SK-N-SH (cell line): ENCODE results near the gene SYNGR1. TPM values are rescaled to one million over a fixed set of nuclear protein-coding genes. Genes with fewer than 3 reads are reported as not detected.

ENCODE experiments used
- CTCF ChIA-PET: fragments of 300-600, 350-600 bp; formaldehyde crosslinking; extraction: SDS; loops from one replicate; lab custom pipeline; 2021; lab: Yijun Ruan, JAX
- POLR2A ChIA-PET: fragments of 350-600 bp; sonication (Branson Sonifier 250); formaldehyde crosslinking; extraction: SDS; loops from one replicate; lab custom pipeline; 2020; ENCODE audit warnings: antibody characterized with exemption, inconsistent platforms; lab: Yijun Ruan, JAX
- DNase-seq: peaks from one replicate; pipeline ENCODE4 v3.0.0; 2012
- H2AFZ ChIP-seq: fragments of 200-600 bp; sonication (generic); 2 replicates; pipeline ENCODE4 v1.8.1; 2016; ENCODE audit warnings: antibody characterized with exemption, mild to moderate bottlenecking, low read depth
- H3F3A ChIP-seq: fragments of 200-600 bp; sonication (generic); replicated peaks from 2 replicates; pipeline ENCODE3; 2016; ENCODE audit warnings: antibody characterized with exemption, mild to moderate bottlenecking; ENCODE audit not compliant: insufficient read depth
- H3K27ac ChIP-seq, 2 experiments: fragments of 200-500 bp in 1 of 2; fragments of 200-600 bp in 1 of 2; sonication (Bioruptor generic) in 1 of 2; sonication (generic), shearing (Covaris generic) in 1 of 2; 2 replicates each; pipeline versions ENCODE4 v1.5.1 to v1.6.1; 2014 to 2016; ENCODE audit warnings: low read depth in 2 of 2, inconsistent platforms in 1 of 2, low read length in 1 of 2, mild to moderate bottlenecking in 1 of 2, mixed read lengths in 1 of 2
- H3K27me3 ChIP-seq: fragments of 200-600 bp; sonication (generic), shearing (Covaris generic); 2 replicates; pipeline ENCODE4 v1.6.1; 2016; ENCODE audit warnings: mixed run types; ENCODE audit not compliant: insufficient read depth
- H3K36me3 ChIP-seq, 2 experiments: fragments of 200-500 bp in 1 of 2; fragments of 200-600 bp in 1 of 2; sonication (Bioruptor generic) in 1 of 2; sonication (generic) in 1 of 2; replicated peaks in 1 of 2; 2 replicates each; pipeline versions ENCODE3 to v1.5.1; 2014 to 2016; ENCODE audit warnings: low read length in 1 of 2, mild to moderate bottlenecking in 1 of 2; ENCODE audit not compliant: insufficient read depth in 2 of 2, control insufficient read depth in 1 of 2
- H3K4me1 ChIP-seq, 2 experiments: fragments of 200-500 bp in 1 of 2; fragments of 200-600 bp in 1 of 2; sonication (Bioruptor generic) in 1 of 2; sonication (generic), shearing (Covaris generic) in 1 of 2; 2 replicates each; pipeline versions ENCODE4 v1.5.1 to v1.6.1; 2014 to 2016; ENCODE audit warnings: low read depth in 1 of 2, low read length in 1 of 2, mixed run types in 1 of 2; ENCODE audit not compliant: insufficient read depth in 2 of 2, control insufficient read depth in 1 of 2
- H3K4me2 ChIP-seq: fragments of 200-600 bp; sonication (generic), shearing (Covaris generic); 2 replicates; pipeline ENCODE4 v1.6.1; 2017; ENCODE audit warnings: mixed run types
- H3K4me3 ChIP-seq, 2 experiments: fragments of 200-500 bp in 1 of 2; fragments of 200-600 bp in 1 of 2; sonication (Bioruptor generic) in 1 of 2; sonication (generic), shearing (Covaris generic) in 1 of 2; 2 replicates each; pipeline versions ENCODE4 v1.5.1 to v1.8.1; 2014 to 2016; ENCODE audit warnings: low read depth in 2 of 2, inconsistent platforms in 1 of 2, low read length in 1 of 2, mild to moderate bottlenecking in 1 of 2, mixed read lengths in 1 of 2, moderate library complexity in 1 of 2
- H3K79me2 ChIP-seq: fragments of 200-600 bp; sonication (generic); 2 replicates; pipeline ENCODE4 v1.8.1; 2017; ENCODE audit warnings: mild to moderate bottlenecking; ENCODE audit not compliant: insufficient read depth
- H3K9ac ChIP-seq: fragments of 200-600 bp; sonication (generic); 2 replicates; pipeline ENCODE4 v1.6.1; 2017; ENCODE audit warnings: mixed run types
- H3K9me2 ChIP-seq: fragments of 200-600 bp; sonication (generic); 2 replicates; pipeline ENCODE4 v1.6.1; 2017; ENCODE audit warnings: mixed run types
- H3K9me3 ChIP-seq: fragments of 200-600 bp; sonication (generic); 2 replicates; pipeline ENCODE4 v1.6.1; 2017; ENCODE audit warnings: mixed run types, mild to moderate bottlenecking, moderate library complexity
- H4K20me1 ChIP-seq: fragments of 200-600 bp; sonication (generic); 2 replicates; pipeline ENCODE4 v1.6.1; 2017; ENCODE audit warnings: mild to moderate bottlenecking, mixed run types; ENCODE audit not compliant: insufficient read depth
- CHD2 ChIP-seq: fragments of 150-350 bp; IDR thresholded peaks from 2 replicates; pipeline ENCODE4 v1.6.1; 2018; ENCODE audit warnings: low read length; ENCODE audit not compliant: partially characterized antibody
- CTCF ChIP-seq: fragments of 200-600 bp; sonication (generic); IDR thresholded peaks from 2 replicates; pipeline ENCODE4 v1.6.1; 2017; ENCODE audit warnings: antibody characterized with exemption, mild to moderate bottlenecking, moderate library complexity
- EZH2phosphoT487 ChIP-seq: fragments of 200-600 bp; sonication (generic); IDR thresholded peaks from 2 replicates; pipeline ENCODE4 v1.6.1; 2017; ENCODE audit warnings: low read depth, mixed run types, mild to moderate bottlenecking, antibody characterized with exemption, moderate library complexity, borderline replicate concordance
- FOXJ3 ChIP-seq: sonication (generic); formaldehyde crosslinking; IDR thresholded peaks from 2 replicates; pipeline ENCODE4 v1.5.1; 2020; ENCODE audit warnings: mild to moderate bottlenecking, missing genetic modification reagents
- GABPA ChIP-seq: IDR thresholded peaks from 2 replicates; pipeline ENCODE4 v1.4.0; 2012; ENCODE audit warnings: low read depth, mild to moderate bottlenecking
- MXI1 ChIP-seq: IDR thresholded peaks from 2 replicates; pipeline ENCODE4 v1.6.1; 2012; ENCODE audit warnings: mild to moderate bottlenecking, low read depth, low read length, improper control_type of control experiment
- NFIC ChIP-seq: IDR thresholded peaks from 2 replicates; pipeline ENCODE4 v1.4.0; 2012; ENCODE audit warnings: borderline replicate concordance
- NRF1 ChIP-seq: IDR thresholded peaks from 2 replicates; pipeline ENCODE4 v1.6.1; 2012; ENCODE audit warnings: low read depth, mild to moderate bottlenecking, low read length
- PBX3 ChIP-seq: IDR thresholded peaks from 2 replicates; pipeline ENCODE4; 2012
- RXRA ChIP-seq: IDR thresholded peaks from 2 replicates; pipeline ENCODE4 v1.4.0; 2012; ENCODE audit warnings: low read depth, mild to moderate bottlenecking, borderline replicate concordance
- SIN3A ChIP-seq: IDR thresholded peaks from 2 replicates; pipeline ENCODE4 v1.6.1; 2012; ENCODE audit warnings: low read depth, mild to moderate bottlenecking, low read length, moderate library complexity, borderline replicate concordance
- YY1 ChIP-seq: IDR thresholded peaks from 2 replicates; pipeline ENCODE4 v1.4.0; 2012; ENCODE audit warnings: low read depth, mild to moderate bottlenecking
- WGBS: methylation state at CpG from one replicate; pipeline ENCODE4 v1.1.6; 2017; ENCODE audit warnings: low lambda C conversion rate; 5-methylcytosine and 5-hydroxymethylcytosine counted together
- polyA plus RNA-seq, 3 experiments: library from polyadenylated mRNA; depleted of rRNA; stranded (reverse); fragments of >200 nt; gene quantifications; 2 replicates each; pipeline ENCODE4 v1.2.3, GENCODE V29; 2012
- TF ChIP-seq, protein P1 (sequence below): IDR thresholded peaks from 2 replicates; pipeline ENCODE4 v1.6.1; 2012; ENCODE audit warnings: mild to moderate bottlenecking, low read depth, low read length, moderate library complexity
- TF ChIP-seq, protein P2 (sequence below): fragments of 150-350 bp; IDR thresholded peaks from 2 replicates; pipeline ENCODE4 v1.6.1; 2016; ENCODE audit warnings: mild to moderate bottlenecking, low read depth, low read length

SYNGR1 gene
- polyA plus RNA-seq, 1 of the 3 experiments (the other 2 are of a cell fraction): 18.7 TPM

- no peak for DNase-seq
- H3F3A ChIP-seq: no peaks in the 10 kb centered on the region
- H3K4me3 ChIP-seq: no peak overlapping the region
- no peaks in the 10 kb centered on the region for H3K4me1 ChIP-seq
- H3K9ac ChIP-seq: no peak overlapping the region
- H3K9me2 ChIP-seq: no peaks in the 10 kb centered on the region
- POLR2A ChIA-PET: no interaction called here
- H4K20me1 ChIP-seq: no peaks in the 10 kb centered on the region
- no peaks in the 10 kb centered on the region for H3K27me3 ChIP-seq
- H2AFZ ChIP-seq: no peak overlapping the region
- TF ChIP-seq EZH2phosphoT487 (no peak), GABPA (no peak), PBX3 (no peak), NRF1 (no peak), CTCF (no peak), MXI1 (no peak), YY1 (no peak), CHD2 (no peak), FOXJ3 (CRISPR knock-in tag) (no peak), RXRA (no peak), SIN3A (no peak), NFIC (no peak)
- TF ChIP-seq, protein P1, sequence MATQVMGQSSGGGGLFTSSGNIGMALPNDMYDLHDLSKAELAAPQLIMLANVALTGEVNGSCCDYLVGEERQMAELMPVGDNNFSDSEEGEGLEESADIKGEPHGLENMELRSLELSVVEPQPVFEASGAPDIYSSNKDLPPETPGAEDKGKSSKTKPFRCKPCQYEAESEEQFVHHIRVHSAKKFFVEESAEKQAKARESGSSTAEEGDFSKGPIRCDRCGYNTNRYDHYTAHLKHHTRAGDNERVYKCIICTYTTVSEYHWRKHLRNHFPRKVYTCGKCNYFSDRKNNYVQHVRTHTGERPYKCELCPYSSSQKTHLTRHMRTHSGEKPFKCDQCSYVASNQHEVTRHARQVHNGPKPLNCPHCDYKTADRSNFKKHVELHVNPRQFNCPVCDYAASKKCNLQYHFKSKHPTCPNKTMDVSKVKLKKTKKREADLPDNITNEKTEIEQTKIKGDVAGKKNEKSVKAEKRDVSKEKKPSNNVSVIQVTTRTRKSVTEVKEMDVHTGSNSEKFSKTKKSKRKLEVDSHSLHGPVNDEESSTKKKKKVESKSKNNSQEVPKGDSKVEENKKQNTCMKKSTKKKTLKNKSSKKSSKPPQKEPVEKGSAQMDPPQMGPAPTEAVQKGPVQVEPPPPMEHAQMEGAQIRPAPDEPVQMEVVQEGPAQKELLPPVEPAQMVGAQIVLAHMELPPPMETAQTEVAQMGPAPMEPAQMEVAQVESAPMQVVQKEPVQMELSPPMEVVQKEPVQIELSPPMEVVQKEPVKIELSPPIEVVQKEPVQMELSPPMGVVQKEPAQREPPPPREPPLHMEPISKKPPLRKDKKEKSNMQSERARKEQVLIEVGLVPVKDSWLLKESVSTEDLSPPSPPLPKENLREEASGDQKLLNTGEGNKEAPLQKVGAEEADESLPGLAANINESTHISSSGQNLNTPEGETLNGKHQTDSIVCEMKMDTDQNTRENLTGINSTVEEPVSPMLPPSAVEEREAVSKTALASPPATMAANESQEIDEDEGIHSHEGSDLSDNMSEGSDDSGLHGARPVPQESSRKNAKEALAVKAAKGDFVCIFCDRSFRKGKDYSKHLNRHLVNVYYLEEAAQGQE: no peak
- TF ChIP-seq, protein P2, sequence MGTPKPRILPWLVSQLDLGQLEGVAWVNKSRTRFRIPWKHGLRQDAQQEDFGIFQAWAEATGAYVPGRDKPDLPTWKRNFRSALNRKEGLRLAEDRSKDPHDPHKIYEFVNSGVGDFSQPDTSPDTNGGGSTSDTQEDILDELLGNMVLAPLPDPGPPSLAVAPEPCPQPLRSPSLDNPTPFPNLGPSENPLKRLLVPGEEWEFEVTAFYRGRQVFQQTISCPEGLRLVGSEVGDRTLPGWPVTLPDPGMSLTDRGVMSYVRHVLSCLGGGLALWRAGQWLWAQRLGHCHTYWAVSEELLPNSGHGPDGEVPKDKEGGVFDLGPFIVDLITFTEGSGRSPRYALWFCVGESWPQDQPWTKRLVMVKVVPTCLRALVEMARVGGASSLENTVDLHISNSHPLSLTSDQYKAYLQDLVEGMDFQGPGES: no peak
- TF ChIP-seq, all 33 proteins: peak for 0
- CTCF ChIA-PET: interaction anchor here (1.1 kb wide), 1 partner anchor 9 kb away, joined by 3 read pairs; no protein-coding TSS in a partner anchor
- no peaks in the 10 kb centered on the region for H3K9me3 ChIP-seq
- WGBS: no CpG with 5 or more reads among the region's 24 CpGs
- H3K36me3 ChIP-seq: no peaks in the 10 kb centered on the region
- H3K4me2 ChIP-seq: no peak overlapping the region
- no peaks in the 10 kb centered on the region for H3K79me2 ChIP-seq
- no peak overlapping the region for H3K27ac ChIP-seq
Observed at GRCh38 chr22:39374191-39374590, 24.4 kb downstream of the SYNGR1 start.
